Measurements from ENCODE around the gene NAALADL2. TPM values are rescaled to one million over a fixed set of nuclear protein-coding genes. Genes with fewer than 3 reads are reported as not detected.

The NAALADL2 gene
- total RNA-seq, 1 donor from 2014 or later: 2.2 TPM

- no peak for DNase-seq
- intact Hi-C loops (cut with DNase I): no loop called here
- no peak for ATAC-seq (ENCODE audit: poor library complexity)
Measured at GRCh38 chr3:174883881-174884675, 24.9 kb downstream of the NAALADL2 start.

GRCh38 chr3:174884776-174885568, 25.8 kb downstream of the NAALADL2 start:
- intact Hi-C loops (cut with DNase I): no loop called here
- ATAC-seq (ENCODE audit: poor library complexity): no peak

GRCh38 chr3:174891524-174892203, 32.5 kb downstream of the NAALADL2 start:
- intact Hi-C loops (cut with DNase I): no loop called here
- DNase-seq: no peak
- no peak for ATAC-seq (ENCODE audit: poor library complexity)

More at GRCh38 chr3:174884776-174885568, 25.8 kb downstream of the NAALADL2 start:
- DNase-seq: no peak

- DNase-seq (no peak), ATAC-seq (ENCODE audit: poor library complexity) (no peak)
- intact Hi-C loops (cut with DNase I): no loop called here
Measured at GRCh38 chr3:174907027-174907426, 47.9 kb downstream of the NAALADL2 start.

- DNase-seq (no peak), ATAC-seq (ENCODE audit: poor library complexity) (no peak)
- intact Hi-C loops (cut with DNase I): no loop called here
Measured at GRCh38 chr3:174907628-174908407, 48.7 kb downstream of the NAALADL2 start.

GRCh38 chr3:174931473-174932353, 72.6 kb downstream of the NAALADL2 start:
- intact Hi-C loops (cut with DNase I): no loop called here

GRCh38 chr3:174936590-174936989, 77.5 kb downstream of the NAALADL2 start:
- no peak for ATAC-seq (ENCODE audit: poor library complexity)
- intact Hi-C loops (cut with DNase I): no loop called here
- no peak for DNase-seq

More at GRCh38 chr3:174931473-174932353, 72.6 kb downstream of the NAALADL2 start:
- no peak for ATAC-seq (ENCODE audit: poor library complexity)
- no peak for DNase-seq

- DNase-seq: no peak
- no peak for ATAC-seq (ENCODE audit: poor library complexity)
- intact Hi-C loops (cut with DNase I): no loop called here
Measured at GRCh38 chr3:174937478-174937877, 78.3 kb downstream of the NAALADL2 start.

- intact Hi-C loops (cut with DNase I): no loop called here
- DNase-seq (no peak), ATAC-seq (ENCODE audit: poor library complexity) (no peak)
Measured at GRCh38 chr3:174938102-174938501, 79.0 kb downstream of the NAALADL2 start.

GRCh38 chr3:174940151-174940550, 81.0 kb downstream of the NAALADL2 start:
- DNase-seq (no peak), ATAC-seq (ENCODE audit: poor library complexity) (no peak)
- intact Hi-C loops (cut with DNase I): no loop called here

GRCh38 chr3:174945276-174945675, 86.1 kb downstream of the NAALADL2 start:
- DNase-seq: no peak
- intact Hi-C loops (cut with DNase I): no loop called here
- no peak for ATAC-seq (ENCODE audit: poor library complexity)

- ATAC-seq (ENCODE audit: poor library complexity) (no peak), DNase-seq (no peak)
- intact Hi-C loops (cut with DNase I): no loop called here
Measured at GRCh38 chr3:174945951-174946350, 86.8 kb downstream of the NAALADL2 start.

- intact Hi-C loops (cut with DNase I): no loop called here
- DNase-seq (no peak), ATAC-seq (ENCODE audit: poor library complexity) (peak; percentile 52)
Measured at GRCh38 chr3:174949523-174949922, 90.4 kb downstream of the NAALADL2 start.

- DNase-seq (no peak), ATAC-seq (ENCODE audit: poor library complexity) (no peak)
- intact Hi-C loops (cut with DNase I): no loop called here
Measured at GRCh38 chr3:174951034-174951433, 91.9 kb downstream of the NAALADL2 start.

GRCh38 chr3:174951498-174952005, 92.4 kb downstream of the NAALADL2 start:
- DNase-seq (no peak), ATAC-seq (ENCODE audit: poor library complexity) (no peak)
- intact Hi-C loops (cut with DNase I): no loop called here

GRCh38 chr3:174953068-174953467, 93.9 kb downstream of the NAALADL2 start:
- DNase-seq (no peak), ATAC-seq (ENCODE audit: poor library complexity) (no peak)
- intact Hi-C loops (cut with DNase I): no loop called here

- intact Hi-C loops (cut with DNase I): no loop called here
- DNase-seq (no peak), ATAC-seq (ENCODE audit: poor library complexity) (no peak)
Measured at GRCh38 chr3:174955513-174956016, 96.4 kb downstream of the NAALADL2 start.
